Glutamatergic neuron (in vitro differentiated cells): Measurements from ENCODE around the gene SFTPD. TPM values are rescaled to one million over a fixed set of nuclear protein-coding genes. Genes with fewer than 3 reads are reported as not detected.
"Not testable (repeated sequence)": the region's sequence is repeated elsewhere in the genome, so short reads cannot be mapped to it uniquely, and the experiment has no call there.

Experiments used
- DNase-seq: peaks from one replicate; pipeline ENCODE4 v3.0.0; 2022
- H3K27ac Mint-ChIP-seq: one replicate; pipeline ENCODE4 v1.8.0; 2020; ENCODE audit warnings: mild to moderate bottlenecking, mixed read lengths, inconsistent platforms; ENCODE audit not compliant: unreplicated experiment
- H3K27me3 Mint-ChIP-seq: one replicate; pipeline ENCODE4 v1.8.0; 2020; ENCODE audit warnings: mild to moderate bottlenecking, moderate library complexity, mixed read lengths, inconsistent platforms; ENCODE audit not compliant: unreplicated experiment
- H3K36me3 Mint-ChIP-seq: one replicate; pipeline ENCODE4 v1.8.0; 2020; ENCODE audit warnings: mild to moderate bottlenecking, mixed read lengths, inconsistent platforms; ENCODE audit not compliant: unreplicated experiment
- H3K4me1 Mint-ChIP-seq: one replicate; pipeline ENCODE4 v1.8.0; 2020; ENCODE audit warnings: mild to moderate bottlenecking, low read depth, mixed read lengths, inconsistent platforms; ENCODE audit not compliant: unreplicated experiment
- H3K4me3 Mint-ChIP-seq: one replicate; pipeline ENCODE4 v1.8.0; 2020; ENCODE audit warnings: mild to moderate bottlenecking, mixed read lengths, inconsistent platforms; ENCODE audit not compliant: unreplicated experiment
- H3K9me3 Mint-ChIP-seq: one replicate; pipeline ENCODE4 v1.8.0; 2020; ENCODE audit warnings: mild to moderate bottlenecking, moderate library complexity, mixed read lengths, inconsistent platforms; ENCODE audit not compliant: unreplicated experiment
- total RNA-seq: library from RNA; stranded (reverse); fragmentation: NEBNext Ultra II Directional; extraction: Animal tissue kit (Norgen Biotek cat#: 25700); gene quantifications from one replicate; pipeline ENCODE4 v1.2.1, GENCODE V29; 2021; ENCODE audit not compliant: unreplicated experiment
- TF ChIP-seq, protein P1 (sequence below): fragments of 200-600 bp; sonication (generic); IDR thresholded peaks from one replicate; pipeline ENCODE4 v1.5.0; 2021; ENCODE audit not compliant: partially characterized antibody, unreplicated experiment

The SFTPD gene
- total RNA-seq, 1 donor from 2014 or later, result 0.51 TPM

DNA sequence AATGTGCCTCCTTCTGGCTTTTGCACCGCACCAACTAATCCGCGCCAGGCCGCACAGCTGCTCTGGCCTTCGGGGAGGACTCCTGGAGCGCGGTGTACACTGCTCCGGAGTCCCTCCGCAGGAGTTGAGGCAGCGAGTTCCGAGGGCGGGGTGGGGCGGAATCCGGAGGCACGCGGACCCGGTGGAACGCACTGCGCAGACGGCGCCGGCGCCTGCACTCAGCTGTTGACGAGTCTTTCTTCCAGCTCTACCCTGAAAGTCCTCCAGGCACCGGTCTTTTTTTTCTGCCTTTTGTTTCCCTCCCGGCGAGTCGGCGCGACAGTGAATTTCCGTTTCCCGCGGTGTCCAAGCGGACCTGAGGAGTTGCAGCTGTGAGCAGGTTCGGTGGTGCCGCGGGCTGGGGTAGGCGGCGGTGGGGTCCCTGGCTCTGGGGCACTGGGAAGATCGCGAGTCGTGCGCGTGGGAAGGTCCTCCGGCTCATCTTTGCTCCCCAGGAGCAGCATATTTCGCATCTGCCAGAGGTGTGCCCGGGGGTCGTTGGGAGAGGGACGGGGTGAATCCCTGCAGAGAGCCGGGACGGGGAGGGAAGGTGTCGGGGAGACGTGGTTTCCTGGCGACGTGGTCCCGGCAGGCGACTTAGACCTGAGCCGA lies 44.1 kb downstream of the SFTPD start:
- H3K36me3 Mint-ChIP-seq, result peaks cover 6% of the 10 kb centered on the region
- H3K9me3 Mint-ChIP-seq, result peaks cover 7% of the 10 kb centered on the region
- H3K4me3 Mint-ChIP-seq, result peak overlapping the region; percentile 95
- peaks cover 5% of the 10 kb centered on the region for H3K27me3 Mint-ChIP-seq
- H3K27ac Mint-ChIP-seq, result peak overlapping the region; percentile 84
- H3K4me1 Mint-ChIP-seq, result peaks cover 4% of the 10 kb centered on the region
- TF ChIP-seq, protein P1, sequence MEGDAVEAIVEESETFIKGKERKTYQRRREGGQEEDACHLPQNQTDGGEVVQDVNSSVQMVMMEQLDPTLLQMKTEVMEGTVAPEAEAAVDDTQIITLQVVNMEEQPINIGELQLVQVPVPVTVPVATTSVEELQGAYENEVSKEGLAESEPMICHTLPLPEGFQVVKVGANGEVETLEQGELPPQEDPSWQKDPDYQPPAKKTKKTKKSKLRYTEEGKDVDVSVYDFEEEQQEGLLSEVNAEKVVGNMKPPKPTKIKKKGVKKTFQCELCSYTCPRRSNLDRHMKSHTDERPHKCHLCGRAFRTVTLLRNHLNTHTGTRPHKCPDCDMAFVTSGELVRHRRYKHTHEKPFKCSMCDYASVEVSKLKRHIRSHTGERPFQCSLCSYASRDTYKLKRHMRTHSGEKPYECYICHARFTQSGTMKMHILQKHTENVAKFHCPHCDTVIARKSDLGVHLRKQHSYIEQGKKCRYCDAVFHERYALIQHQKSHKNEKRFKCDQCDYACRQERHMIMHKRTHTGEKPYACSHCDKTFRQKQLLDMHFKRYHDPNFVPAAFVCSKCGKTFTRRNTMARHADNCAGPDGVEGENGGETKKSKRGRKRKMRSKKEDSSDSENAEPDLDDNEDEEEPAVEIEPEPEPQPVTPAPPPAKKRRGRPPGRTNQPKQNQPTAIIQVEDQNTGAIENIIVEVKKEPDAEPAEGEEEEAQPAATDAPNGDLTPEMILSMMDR, result no peak
- DNase-seq, result peak; percentile 72

DNA sequence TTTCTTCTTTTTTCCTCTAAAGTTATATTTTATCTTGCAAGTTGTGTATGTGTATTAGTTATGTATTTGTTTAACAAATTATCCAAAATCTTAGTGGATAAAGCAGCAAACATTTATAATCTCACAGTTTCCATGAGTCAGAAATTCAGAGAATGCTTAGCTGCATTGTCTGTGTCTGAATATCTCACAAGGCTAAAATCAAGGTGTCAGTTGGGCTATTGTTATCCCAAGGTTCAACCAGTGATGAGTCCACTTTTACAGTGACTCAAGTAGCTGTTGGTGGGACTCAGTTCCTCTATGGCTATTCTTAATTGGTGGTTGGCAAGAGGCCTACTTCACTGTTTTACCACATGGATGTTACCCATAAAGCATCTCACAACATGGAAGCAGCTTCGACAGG lies 47.3 kb downstream of the SFTPD start:
- H3K9me3 Mint-ChIP-seq, H3K27me3 Mint-ChIP-seq, DNase-seq, H3K27ac Mint-ChIP-seq, H3K4me1 Mint-ChIP-seq, H3K4me3 Mint-ChIP-seq, H3K36me3 Mint-ChIP-seq: not testable (repeated sequence)

DNA sequence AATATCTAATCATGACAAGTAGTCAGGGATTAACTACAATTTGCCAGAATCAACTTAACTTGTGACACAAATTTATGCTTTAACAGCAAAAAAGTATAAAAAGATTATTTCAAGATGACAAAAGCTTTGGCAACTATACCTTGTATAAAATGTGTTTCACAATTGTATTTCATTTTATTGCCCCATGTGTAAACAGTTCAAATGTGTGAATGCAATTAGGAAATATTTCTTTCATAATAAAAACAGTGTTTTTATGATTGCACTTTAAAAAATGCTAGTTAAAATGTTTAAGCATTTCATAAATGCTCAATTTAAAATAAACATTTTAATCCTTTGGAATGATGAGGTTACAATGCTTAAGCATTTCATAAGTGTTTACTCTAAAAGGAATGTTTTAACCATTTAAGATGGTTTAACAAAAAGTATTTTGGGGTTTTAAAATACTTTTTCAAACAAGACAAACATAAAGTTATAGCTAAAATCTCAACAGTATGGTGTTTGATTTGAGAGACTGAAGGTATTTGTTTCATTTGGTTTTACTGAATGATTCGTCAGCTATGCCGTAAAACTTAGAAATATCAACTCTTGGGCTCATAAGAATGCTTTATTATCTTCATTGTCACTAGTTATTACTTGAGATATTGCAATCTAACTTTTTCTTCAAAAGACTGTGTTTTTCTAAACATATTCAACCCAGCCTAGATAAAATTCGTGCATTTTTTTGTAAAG lies 50.1 kb downstream of the SFTPD start:
- Mint-ChIP-seq H3K27me3 (no peaks in the 10 kb centered on the region), H3K36me3 (no peaks in the 10 kb centered on the region), H3K27ac (no peak overlapping the region), H3K4me1 (no peaks in the 10 kb centered on the region), H3K9me3 (no peaks in the 10 kb centered on the region), H3K4me3 (no peak overlapping the region)
- TF ChIP-seq, protein P1, result no peak
- DNase-seq, result no peak

DNA sequence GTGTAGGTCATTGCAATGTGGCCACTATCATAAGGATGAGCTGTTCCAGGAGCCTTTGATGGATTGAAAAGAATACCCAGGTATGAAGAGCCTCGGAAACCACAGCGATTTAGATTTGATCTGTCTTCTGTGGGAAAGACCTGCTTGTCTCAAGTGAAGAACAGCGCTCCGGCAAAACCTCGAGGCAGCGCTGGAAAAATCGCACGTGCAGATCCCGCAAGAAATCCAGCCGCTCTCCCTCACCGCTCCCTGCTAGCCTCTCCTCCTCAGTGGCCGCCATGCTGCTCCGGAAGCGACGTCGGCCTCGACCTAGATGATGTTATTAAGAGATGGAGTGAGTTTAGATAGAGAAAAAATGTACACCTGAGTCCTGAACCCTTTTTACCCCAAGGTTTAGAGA lies 56.0 kb downstream of the SFTPD start:
- not testable (repeated sequence) for DNase-seq, H3K4me3 Mint-ChIP-seq, H3K9me3 Mint-ChIP-seq, H3K27ac Mint-ChIP-seq, H3K4me1 Mint-ChIP-seq, H3K27me3 Mint-ChIP-seq, H3K36me3 Mint-ChIP-seq

DNA sequence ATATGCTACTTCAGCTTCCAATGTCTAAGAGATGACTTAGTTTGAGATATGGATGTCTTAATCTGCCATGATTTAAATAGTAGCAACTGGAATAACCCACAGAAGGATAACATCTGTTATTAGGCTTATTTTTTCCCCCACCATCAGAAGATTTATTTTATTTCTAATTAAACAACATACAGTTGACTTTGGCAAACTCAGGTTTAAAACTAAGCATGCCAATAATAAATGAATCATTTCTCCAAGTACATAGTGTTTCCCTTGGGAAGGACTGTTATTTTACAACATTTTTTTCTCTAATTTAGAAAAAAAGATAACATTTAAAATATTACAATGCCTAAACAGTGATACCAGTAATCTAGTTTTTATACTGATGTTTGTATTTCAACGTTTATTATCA lies 58.4 kb downstream of the SFTPD start:
- Mint-ChIP-seq H3K27ac (no peak overlapping the region), H3K36me3 (no peaks in the 10 kb centered on the region), H3K4me1 (no peaks in the 10 kb centered on the region), H3K27me3 (no peaks in the 10 kb centered on the region), H3K4me3 (no peak overlapping the region), H3K9me3 (no peaks in the 10 kb centered on the region)
- no peak for DNase-seq
- TF ChIP-seq, protein P1, result no peak

DNA sequence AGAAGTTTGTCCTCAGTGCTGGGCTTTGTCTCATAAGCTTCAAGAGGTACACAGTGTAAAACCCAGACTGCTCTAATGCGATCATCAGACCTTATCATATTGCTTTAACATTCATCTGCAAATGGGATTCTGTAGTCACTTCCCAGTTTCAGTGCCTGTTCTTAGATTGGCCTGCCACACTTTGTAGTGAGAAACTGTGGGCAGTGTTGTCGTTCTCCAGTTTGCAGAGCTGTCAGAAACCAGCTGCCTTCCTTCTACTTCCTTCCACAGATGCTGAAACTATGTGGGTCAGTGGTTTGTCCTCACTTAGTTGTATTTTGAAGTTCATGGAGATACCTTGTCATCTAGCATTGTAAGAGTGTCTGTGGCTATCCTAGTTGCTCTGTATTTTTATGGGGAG lies 59.9 kb downstream of the SFTPD start:
- H3K27ac Mint-ChIP-seq, H3K36me3 Mint-ChIP-seq, H3K27me3 Mint-ChIP-seq, DNase-seq, H3K9me3 Mint-ChIP-seq, H3K4me1 Mint-ChIP-seq, H3K4me3 Mint-ChIP-seq: not testable (repeated sequence)

Other genes starting within 250 kb of the SFTPD start
- 0.42 TPM for gene NUTM2B, start 245.9 kb downstream of the SFTPD start, total RNA-seq
- 0.86 TPM for gene NUTM2E, start 122.4 kb downstream of the SFTPD start, total RNA-seq
- 13.5 TPM for gene TMEM254, start 129.6 kb upstream of the SFTPD start, total RNA-seq
- not detected for gene PLAC9, start 183.6 kb upstream of the SFTPD start, total RNA-seq